Activated CD4-positive, alpha-beta T cell treated with anti-CD3 and anti-CD28 coated beads, Interleukin-2, amount 50 U/mL, for 4 hours (primary cell): ENCODE measurements around the gene RRP36.

ENCODE experiments used
- DNase-seq, 2 experiments: peaks; one replicate each; pipeline ENCODE4 v3.0.0-alpha.2; 2020

Gene RRP36

GRCh38 chr6:43009124-43009523 lies 12.3 kb upstream of the RRP36 start:
- DNase-seq: peak; percentile 29 to 38

DNA sequence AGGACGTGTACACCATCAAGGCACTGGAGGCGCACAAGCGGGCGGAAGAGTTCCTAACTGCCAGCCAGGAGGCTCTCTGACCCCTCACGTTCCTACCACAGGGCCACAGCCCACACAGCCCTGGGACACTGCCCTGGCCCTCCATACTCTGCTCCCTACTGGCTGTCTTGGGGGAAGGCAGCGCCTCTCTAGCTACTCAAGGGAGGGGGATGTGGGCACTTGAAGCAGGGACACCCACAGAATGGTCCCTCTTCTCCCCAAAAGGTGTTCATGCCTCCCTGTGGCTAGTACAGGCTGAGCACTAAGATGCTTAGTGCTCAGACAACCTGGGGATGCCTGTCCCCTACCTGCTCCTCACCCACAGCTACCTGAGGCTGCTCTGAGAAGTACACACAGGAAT lies 10.2 kb upstream of the RRP36 start:
- no peak for DNase-seq

- DNase-seq: no peak
Observed at GRCh38 chr6:43012364-43012763, 9.1 kb upstream of the RRP36 start.

- no peak for DNase-seq
Observed at GRCh38 chr6:43013097-43013842, 8.2 kb upstream of the RRP36 start.

GRCh38 chr6:43013843-43014433 lies 7.5 kb upstream of the RRP36 start, which contains the start of the genes KLHDC3 and MEA1:
TSS of gene KLHDC3 (plus strand) at chr6:43014249. CDS start at chr6:43017193, 2,944 bp downstream.
TSS of gene MEA1 (minus strand) at chr6:43013946. CDS start at chr6:43013813, 133 bp downstream.
- peak; percentile 98 to 99 for DNase-seq

DNA sequence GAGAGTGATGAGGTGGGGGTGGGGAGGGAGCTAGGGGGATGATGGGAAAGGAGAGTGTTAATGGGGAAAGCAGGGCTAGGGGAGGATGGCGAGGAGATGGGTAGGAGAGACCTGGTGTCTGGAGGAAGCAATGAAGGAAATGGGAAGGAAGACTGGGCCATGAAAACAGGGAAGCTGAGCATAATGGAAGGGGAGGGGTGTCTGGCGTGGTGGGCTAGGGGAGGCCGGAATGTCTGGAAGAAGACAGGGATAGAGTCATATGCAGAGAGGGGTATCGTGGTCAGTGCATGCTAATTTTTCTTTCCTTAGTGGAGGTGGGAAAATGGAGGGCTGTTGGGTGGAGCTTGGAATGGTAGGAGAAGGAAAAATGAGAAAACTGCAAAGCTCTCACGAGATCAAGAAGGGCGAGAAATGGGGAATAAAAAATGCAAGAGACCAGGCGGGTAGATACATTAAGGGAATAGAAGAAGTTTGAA lies 7.0 kb upstream of the RRP36 start:
- DNase-seq: no peak

DNA sequence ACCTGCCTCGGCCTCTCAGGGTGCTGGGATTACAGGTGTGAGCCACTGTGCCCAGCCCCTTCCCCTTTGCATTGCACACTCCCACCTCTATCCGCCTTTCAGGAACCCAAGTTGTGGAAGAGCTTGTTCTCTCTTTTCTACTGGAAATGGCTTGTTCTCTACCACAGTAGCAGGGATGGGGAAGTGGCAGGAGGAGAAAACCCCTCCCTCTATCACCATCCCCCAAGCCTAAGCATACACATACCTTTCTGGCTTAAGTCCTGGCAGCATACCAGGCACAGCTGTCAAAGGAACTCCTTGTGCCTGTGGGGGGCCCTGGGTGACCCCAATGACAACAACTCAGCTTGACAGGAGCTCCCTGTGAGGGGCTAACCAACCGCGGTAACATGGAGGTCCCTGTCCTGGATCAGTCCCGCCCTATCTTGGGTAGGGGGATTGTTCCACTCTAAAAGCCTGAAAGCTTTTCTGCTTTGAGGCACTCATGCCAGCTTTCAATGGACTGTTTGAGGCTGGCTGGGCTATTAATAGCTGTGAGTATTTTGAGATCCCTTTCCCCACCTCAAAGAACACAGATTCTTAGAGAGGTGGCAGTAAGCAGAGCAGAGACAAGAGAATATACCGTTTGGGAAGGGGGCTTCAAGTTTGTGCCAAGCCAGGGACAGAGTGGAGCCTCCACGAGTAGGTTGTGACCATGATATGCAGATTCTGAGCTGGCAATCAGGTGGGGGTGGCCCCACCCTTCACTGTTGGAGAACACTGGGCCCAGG lies 5.1 kb upstream of the RRP36 start:
- DNase-seq: no peak

GRCh38 chr6:43016943-43017334 lies 4.5 kb upstream of the RRP36 start:
- no peak for DNase-seq

- DNase-seq: no peak
Observed at GRCh38 chr6:43019152-43019551, 2.3 kb upstream of the RRP36 start.

GRCh38 chr6:43020052-43020705 lies 1.2 kb upstream of the RRP36 start:
- no peak for DNase-seq

GRCh38 chr6:43020847-43021246 lies 576 bp upstream of the RRP36 start:
- no peak for DNase-seq

DNA sequence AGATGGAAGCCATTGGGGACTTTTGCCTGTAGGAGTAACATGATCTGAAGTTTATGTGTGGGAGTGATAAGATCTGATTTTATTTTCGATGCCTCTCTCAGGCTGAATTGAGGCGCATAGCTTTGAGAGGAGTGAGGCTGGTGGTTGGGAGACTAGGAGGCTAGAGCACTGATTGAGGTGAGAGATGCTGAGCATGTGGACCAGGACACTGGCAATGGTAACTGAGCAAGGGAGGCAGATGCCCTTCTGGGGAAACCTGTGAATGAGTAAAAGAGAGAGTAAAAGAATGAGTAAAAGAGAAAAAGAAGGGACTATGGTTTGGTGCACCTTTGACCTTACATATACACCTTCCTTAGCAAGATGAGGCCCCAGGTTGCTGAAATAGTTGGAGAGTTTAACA lies 3.0 kb downstream of the RRP36 start:
- no peak for DNase-seq

DNA sequence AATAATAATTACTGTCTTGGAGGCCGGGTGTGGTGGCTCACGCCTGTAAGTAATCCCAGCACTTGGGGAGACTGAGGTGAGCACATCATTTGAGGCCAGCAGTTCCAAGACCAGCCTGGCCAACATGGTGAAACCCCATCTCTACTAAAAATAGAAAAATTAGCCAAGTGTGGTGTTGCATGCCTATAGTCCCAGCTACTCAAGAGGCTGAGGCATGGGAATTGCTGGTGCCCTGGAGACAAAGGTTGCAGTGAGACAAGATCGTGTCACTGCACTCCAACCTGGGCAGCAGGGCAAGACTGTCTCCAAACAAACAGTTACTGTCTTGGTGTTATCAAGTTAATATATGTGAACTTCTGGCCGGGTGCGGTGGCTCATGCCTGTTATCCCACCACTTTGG lies 4.9 kb downstream of the RRP36 start:
- DNase-seq: no peak

- DNase-seq: no peak
Observed at GRCh38 chr6:43029120-43029519, 7.7 kb downstream of the RRP36 start.

- no peak for DNase-seq
Observed at GRCh38 chr6:43032326-43032725, 10.9 kb downstream of the RRP36 start.

GRCh38 chr6:43033496-43034189 lies 12.2 kb downstream of the RRP36 start:
- no peak for DNase-seq

DNA sequence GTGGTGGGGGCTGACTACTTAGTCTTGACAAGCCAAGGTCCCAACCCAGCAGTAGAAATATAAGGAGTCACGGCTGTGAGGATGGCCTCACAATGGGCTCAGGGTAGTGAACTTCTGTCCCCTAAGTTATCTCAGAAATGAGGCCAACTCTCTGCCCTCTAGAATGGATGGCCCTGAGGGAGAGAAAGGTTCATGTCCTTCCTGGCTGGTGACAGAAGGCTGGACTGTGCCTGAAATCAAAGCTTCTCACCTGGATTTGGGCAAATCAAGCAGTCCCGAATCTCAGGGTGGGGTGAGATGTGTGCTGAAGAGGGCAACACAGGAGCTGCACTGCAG lies 12.7 kb downstream of the RRP36 start:
- no peak for DNase-seq

DNA sequence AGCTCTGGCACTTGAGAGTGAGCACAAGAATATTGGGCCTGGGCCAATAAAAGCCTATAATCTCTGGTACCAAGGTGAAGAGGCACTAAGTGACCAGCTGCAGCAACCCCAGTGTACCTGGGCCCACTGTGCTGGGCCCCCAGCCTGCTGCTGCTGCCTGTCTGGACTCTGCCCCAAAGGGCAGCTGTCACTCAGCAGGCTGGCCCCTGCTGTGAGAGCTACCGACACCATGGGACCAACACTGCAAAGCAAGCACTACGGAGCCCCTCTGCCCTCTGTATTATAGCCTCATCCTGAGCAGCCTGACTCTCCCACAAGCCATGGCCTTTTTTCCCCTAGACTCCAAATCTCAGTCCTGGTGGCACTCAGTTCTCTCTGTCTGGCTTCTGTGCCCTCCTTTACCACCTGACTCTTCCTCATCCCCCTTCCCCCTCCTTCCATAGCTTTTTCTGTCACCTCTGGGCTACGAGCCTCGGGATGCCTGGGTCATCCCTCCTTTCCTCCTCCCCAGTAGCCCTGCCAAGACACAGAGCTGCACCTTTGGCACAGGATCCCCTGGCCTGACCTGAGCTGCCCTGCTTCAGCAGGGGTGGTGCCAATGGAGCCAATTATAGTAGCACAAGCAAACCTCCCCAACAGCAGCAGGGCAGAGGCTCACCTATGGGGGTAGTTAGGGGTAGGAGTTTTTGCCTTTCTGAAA lies 14.2 kb downstream of the RRP36 start:
- no peak for DNase-seq

DNA sequence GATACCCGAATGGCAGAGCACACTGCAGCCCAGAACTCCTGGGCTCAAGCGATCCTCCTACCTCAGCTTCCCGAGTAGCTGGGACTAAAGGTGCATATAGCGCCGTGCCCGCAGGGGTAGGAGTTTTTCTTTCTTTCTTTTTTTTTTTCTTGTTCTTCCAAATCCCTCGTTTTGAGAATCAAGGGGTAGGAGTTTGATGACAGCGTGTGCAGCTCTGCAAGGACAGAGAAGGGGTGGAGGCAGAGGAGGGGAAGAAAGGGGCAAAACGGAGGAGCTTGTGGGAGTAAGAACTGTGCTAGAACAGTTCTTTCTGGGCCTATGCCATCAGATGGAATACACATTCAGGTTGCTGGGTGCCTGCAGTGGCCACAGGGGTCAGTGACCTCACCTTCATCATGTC lies 15.3 kb downstream of the RRP36 start:
- no peak for DNase-seq

DNA sequence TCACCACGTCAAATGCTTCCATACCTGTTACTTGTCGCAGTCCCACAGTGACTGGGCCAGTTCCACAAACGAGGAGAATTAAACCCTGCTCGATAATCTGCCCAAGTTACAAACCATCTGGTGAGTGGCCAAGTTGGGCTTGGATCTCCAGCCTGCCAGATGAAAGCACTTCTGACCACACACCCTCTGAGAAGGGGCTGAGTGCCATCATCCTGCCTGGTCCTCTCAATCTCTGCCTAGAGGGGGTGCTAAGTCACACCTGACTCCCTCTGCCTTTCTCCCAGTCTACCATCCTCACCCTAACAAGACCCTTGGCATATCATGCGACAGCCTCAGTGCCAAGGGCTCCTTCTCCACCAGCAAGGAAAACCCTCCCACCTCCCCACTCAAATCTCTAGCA lies 15.8 kb downstream of the RRP36 start:
- DNase-seq: no peak

DNA sequence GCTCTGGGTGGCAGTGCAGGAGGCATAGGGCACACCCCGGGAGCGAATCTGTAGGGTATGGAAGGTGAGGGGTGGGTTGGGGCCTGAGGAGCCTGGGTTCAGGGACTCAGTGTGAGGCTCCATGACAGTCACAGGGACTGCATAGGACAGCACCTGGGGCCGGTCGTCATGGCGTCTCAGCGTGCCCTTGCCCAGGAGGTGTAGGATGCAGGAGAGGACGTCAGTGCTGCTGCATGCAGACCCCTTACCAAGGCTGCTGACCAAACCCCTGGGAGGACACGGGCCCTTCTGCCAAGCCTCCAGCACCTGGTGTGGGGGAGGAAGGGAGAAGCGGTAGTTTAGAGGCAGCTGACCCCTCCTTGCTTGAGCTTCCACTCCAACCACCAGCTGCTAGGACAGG lies 16.3 kb downstream of the RRP36 start:
- no peak for DNase-seq

DNA sequence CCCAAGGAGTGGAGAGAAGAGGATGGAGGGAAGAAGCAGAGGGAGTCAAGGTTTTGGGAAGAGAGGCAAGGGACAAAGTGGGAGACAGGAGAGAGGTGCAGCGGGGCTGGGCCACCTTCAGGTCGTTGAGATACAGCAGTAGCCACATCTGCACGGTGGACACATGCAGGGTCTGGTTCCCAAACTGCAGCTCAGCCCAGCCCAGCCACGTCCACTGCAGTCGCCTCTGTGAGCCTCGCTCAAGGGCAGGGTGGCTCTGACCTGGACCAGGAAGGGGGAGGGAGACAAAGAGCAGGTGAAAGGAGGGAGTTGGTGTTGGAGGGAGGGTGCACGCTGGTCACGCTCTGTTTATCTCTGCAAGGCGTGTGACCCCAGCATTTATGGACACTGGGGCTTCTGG lies 17.3 kb downstream of the RRP36 start:
- DNase-seq: no peak
